Astrocyte (in vitro differentiated cells and primary cell): ENCODE data around the gene MED28. TPM values are rescaled to one million over a fixed set of nuclear protein-coding genes. Genes with fewer than 3 reads are reported as not detected.

Experiments used
- DNase-seq: peaks from one replicate; pipeline ENCODE4 v3.0.0-alpha.2; 2010; ENCODE audit warnings: low read depth
- FAIRE-seq: peaks from 2 replicates; lab custom pipeline; 2011; peaks lifted over from hg19 to GRCh38; lab: Jason Lieb, UNC
- H2AFZ ChIP-seq: 2 replicates; pipeline ENCODE4 v1.6.0; 2012; ENCODE audit warnings: low read depth, low read length, inconsistent platforms
- H3K27ac ChIP-seq: 2 replicates; pipeline ENCODE4 v1.5.1; 2011; ENCODE audit warnings: low read depth, low read length, inconsistent platforms
- H3K27me3 ChIP-seq: 2 replicates; pipeline ENCODE4 v1.6.0; 2011; ENCODE audit warnings: low read length, inconsistent platforms; ENCODE audit not compliant: insufficient read depth
- H3K36me3 ChIP-seq: 2 replicates; pipeline ENCODE4 v1.5.1; 2011; ENCODE audit warnings: low read length, inconsistent platforms; ENCODE audit not compliant: insufficient read depth
- H3K4me1 ChIP-seq: 2 replicates; pipeline ENCODE4 v1.5.1; 2011; ENCODE audit warnings: low read length, inconsistent platforms; ENCODE audit not compliant: insufficient read depth
- H3K4me2 ChIP-seq: 2 replicates; pipeline ENCODE4 v1.6.0; 2012; ENCODE audit warnings: low read length, inconsistent platforms
- H3K4me3 ChIP-seq: 2 replicates; pipeline ENCODE4 v1.5.1; 2011; ENCODE audit warnings: low read depth, mild to moderate bottlenecking, low read length, inconsistent platforms; ENCODE audit not compliant: insufficient read depth
- H3K79me2 ChIP-seq: 2 replicates; pipeline ENCODE4 v1.6.0; 2012; ENCODE audit warnings: mild to moderate bottlenecking, low read length, inconsistent platforms; ENCODE audit not compliant: insufficient read depth
- H3K9ac ChIP-seq: 2 replicates; pipeline ENCODE4 v1.6.0; 2012; ENCODE audit warnings: mild to moderate bottlenecking, low read length, inconsistent platforms
- H3K9me3 ChIP-seq: 2 replicates; pipeline ENCODE4 v1.5.1; 2012; ENCODE audit warnings: low read depth, mild to moderate bottlenecking, low read length, inconsistent platforms; ENCODE audit not compliant: insufficient read depth
- H4K20me1 ChIP-seq: 2 replicates; pipeline ENCODE4 v1.6.0; 2012; ENCODE audit warnings: low read length, inconsistent platforms; ENCODE audit not compliant: insufficient read depth
- H3K27ac Mint-ChIP-seq: one replicate; pipeline ENCODE4 v1.8.0; 2021; ENCODE audit warnings: mild to moderate bottlenecking, mixed read lengths; ENCODE audit not compliant: unreplicated experiment
- H3K27me3 Mint-ChIP-seq: one replicate; pipeline ENCODE4 v1.8.0; 2021; ENCODE audit warnings: low read depth, mixed read lengths; ENCODE audit not compliant: unreplicated experiment
- H3K36me3 Mint-ChIP-seq: one replicate; pipeline ENCODE4 v1.8.0; 2021; ENCODE audit warnings: low read depth, mixed read lengths; ENCODE audit not compliant: unreplicated experiment
- H3K4me1 Mint-ChIP-seq: one replicate; pipeline ENCODE4 v1.8.0; 2021; ENCODE audit warnings: low read depth, mixed read lengths; ENCODE audit not compliant: unreplicated experiment
- H3K4me3 Mint-ChIP-seq: one replicate; pipeline ENCODE4 v1.8.0; 2021; ENCODE audit warnings: mild to moderate bottlenecking, moderate library complexity, mixed read lengths; ENCODE audit not compliant: unreplicated experiment
- H3K9me3 Mint-ChIP-seq: one replicate; pipeline ENCODE4 v1.8.0; 2021; ENCODE audit warnings: mild to moderate bottlenecking, mixed read lengths; ENCODE audit not compliant: unreplicated experiment
- EZH2 ChIP-seq: IDR thresholded peaks from 2 replicates; pipeline ENCODE4 v1.6.1; 2012; ENCODE audit warnings: mild to moderate bottlenecking, low read length, inconsistent platforms; ENCODE audit not compliant: insufficient read depth
- total RNA-seq: library from RNA; stranded (reverse); gene quantifications from 2 replicates; pipeline ENCODE4 v1.2.1, GENCODE V29; 2021
- TF ChIP-seq, protein P1 (sequence below): IDR thresholded peaks from 2 replicates; pipeline ENCODE4 v1.5.1; 2011; ENCODE audit warnings: low read depth, mild to moderate bottlenecking, inconsistent platforms, low read length, moderate library complexity; ENCODE audit not compliant: insufficient read depth

Gene MED28
- total RNA-seq, 1 donor from 2014 or later, result 42.6 TPM

GRCh38 chr4:17670423-17670822 lies 56.0 kb downstream of the MED28 start:
- H3K27ac ChIP-seq, result no peak overlapping the region
- FAIRE-seq (no peak), DNase-seq (no peak)
- Mint-ChIP-seq H3K27ac (no peak overlapping the region), H3K4me1 (no peaks in the 10 kb centered on the region), H3K36me3 (no peaks in the 10 kb centered on the region), H3K4me3 (no peak overlapping the region), H3K27me3 (no peaks in the 10 kb centered on the region), H3K9me3 (peaks cover 11% of the 10 kb centered on the region)
- no peaks in the 10 kb centered on the region for H3K36me3 ChIP-seq
- H3K4me1 ChIP-seq, result no peaks in the 10 kb centered on the region
- no peak overlapping the region for H3K4me3 ChIP-seq
- no peak overlapping the region for H2AFZ ChIP-seq
- H3K27me3 ChIP-seq, result no peaks in the 10 kb centered on the region
- TF ChIP-seq, protein P1, sequence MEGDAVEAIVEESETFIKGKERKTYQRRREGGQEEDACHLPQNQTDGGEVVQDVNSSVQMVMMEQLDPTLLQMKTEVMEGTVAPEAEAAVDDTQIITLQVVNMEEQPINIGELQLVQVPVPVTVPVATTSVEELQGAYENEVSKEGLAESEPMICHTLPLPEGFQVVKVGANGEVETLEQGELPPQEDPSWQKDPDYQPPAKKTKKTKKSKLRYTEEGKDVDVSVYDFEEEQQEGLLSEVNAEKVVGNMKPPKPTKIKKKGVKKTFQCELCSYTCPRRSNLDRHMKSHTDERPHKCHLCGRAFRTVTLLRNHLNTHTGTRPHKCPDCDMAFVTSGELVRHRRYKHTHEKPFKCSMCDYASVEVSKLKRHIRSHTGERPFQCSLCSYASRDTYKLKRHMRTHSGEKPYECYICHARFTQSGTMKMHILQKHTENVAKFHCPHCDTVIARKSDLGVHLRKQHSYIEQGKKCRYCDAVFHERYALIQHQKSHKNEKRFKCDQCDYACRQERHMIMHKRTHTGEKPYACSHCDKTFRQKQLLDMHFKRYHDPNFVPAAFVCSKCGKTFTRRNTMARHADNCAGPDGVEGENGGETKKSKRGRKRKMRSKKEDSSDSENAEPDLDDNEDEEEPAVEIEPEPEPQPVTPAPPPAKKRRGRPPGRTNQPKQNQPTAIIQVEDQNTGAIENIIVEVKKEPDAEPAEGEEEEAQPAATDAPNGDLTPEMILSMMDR, result no peak
- no peak for TF ChIP-seq EZH2
- no peaks in the 10 kb centered on the region for H4K20me1 ChIP-seq
- no peaks in the 10 kb centered on the region for H3K9me3 ChIP-seq
- no peaks in the 10 kb centered on the region for H3K79me2 ChIP-seq
- H3K9ac ChIP-seq, result no peak overlapping the region
- no peak overlapping the region for H3K4me2 ChIP-seq

- Histone ChIP-seq H3K4me2 (no peak overlapping the region), H3K9me3 (no peaks in the 10 kb centered on the region), H2AFZ (no peak overlapping the region), H3K9ac (no peak overlapping the region), H4K20me1 (no peaks in the 10 kb centered on the region), H3K79me2 (no peaks in the 10 kb centered on the region), H3K4me1 (no peaks in the 10 kb centered on the region), H3K4me3 (no peak overlapping the region), H3K27me3 (no peaks in the 10 kb centered on the region), H3K36me3 (no peaks in the 10 kb centered on the region), H3K27ac (no peak overlapping the region)
- Mint-ChIP-seq H3K4me1 (no peaks in the 10 kb centered on the region), H3K27ac (no peak overlapping the region), H3K9me3 (peaks cover 3% of the 10 kb centered on the region), H3K36me3 (no peaks in the 10 kb centered on the region), H3K27me3 (no peaks in the 10 kb centered on the region), H3K4me3 (no peak overlapping the region)
- FAIRE-seq, result no peak
- no peak for DNase-seq
- TF ChIP-seq EZH2, result no peak
- TF ChIP-seq, protein P1, result no peak
These were observed 66.3 kb downstream of the MED28 start for GRCh38 chr4:17680559-17681280.
